ENCODE measurements around the gene MICAL2.

DNA sequence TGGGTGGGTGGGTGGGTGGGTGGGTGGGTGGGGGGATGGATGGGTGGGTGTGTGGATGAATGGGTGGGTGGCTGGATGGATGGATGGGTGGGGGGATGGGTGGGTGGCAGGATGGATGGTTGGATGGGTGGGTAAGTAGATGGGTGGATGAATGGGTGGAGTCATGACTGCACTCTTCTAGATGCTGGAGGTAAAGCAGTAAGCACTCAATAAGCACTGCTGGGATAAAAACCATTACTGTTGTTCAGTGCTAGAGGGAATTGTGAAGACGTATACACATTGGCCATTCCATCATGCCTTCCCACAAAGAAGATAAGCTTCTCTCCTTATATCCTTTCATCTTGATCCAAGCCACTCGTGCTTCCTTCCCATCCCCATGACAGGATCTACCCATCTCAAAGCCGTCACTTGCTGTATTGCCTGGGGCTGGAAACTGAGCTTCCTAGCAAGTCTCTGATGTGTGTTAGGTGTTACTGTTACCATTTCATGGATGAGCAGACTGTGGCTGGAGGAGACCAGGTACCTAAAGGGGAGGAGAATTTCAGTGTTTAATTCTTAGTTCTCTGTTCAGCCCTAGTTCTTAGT, 74.8 kb downstream of the MICAL2 start:
- no peak for TF ChIP-seq POLR2A (IDR thresholded peaks at IDR 0.05)
- TF ChIP-seq, protein P1, sequence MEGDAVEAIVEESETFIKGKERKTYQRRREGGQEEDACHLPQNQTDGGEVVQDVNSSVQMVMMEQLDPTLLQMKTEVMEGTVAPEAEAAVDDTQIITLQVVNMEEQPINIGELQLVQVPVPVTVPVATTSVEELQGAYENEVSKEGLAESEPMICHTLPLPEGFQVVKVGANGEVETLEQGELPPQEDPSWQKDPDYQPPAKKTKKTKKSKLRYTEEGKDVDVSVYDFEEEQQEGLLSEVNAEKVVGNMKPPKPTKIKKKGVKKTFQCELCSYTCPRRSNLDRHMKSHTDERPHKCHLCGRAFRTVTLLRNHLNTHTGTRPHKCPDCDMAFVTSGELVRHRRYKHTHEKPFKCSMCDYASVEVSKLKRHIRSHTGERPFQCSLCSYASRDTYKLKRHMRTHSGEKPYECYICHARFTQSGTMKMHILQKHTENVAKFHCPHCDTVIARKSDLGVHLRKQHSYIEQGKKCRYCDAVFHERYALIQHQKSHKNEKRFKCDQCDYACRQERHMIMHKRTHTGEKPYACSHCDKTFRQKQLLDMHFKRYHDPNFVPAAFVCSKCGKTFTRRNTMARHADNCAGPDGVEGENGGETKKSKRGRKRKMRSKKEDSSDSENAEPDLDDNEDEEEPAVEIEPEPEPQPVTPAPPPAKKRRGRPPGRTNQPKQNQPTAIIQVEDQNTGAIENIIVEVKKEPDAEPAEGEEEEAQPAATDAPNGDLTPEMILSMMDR (IDR thresholded peaks at IDR 0.05): no peak
